OCI-LY1 (cell line): ENCODE measurements around the gene CDC34.
"Not testable (repeated sequence)": the region's sequence is repeated elsewhere in the genome, so short reads cannot be mapped to it uniquely, and the experiment has no call there.

ENCODE experiments used
- H2AFZ ChIP-seq: fragments of 200-600 bp; sonication (generic), shearing (Covaris generic); 2 replicates; pipeline ENCODE4 v1.6.0; 2014; ENCODE audit warnings: antibody characterized with exemption, mild to moderate bottlenecking, low read length
- H3F3A ChIP-seq: fragments of 200-600 bp; sonication (generic), shearing (Covaris generic); 2 replicates; pipeline ENCODE4 v1.6.0; 2014; ENCODE audit warnings: mild to moderate bottlenecking, antibody characterized with exemption, low read length, moderate library complexity; ENCODE audit not compliant: insufficient read depth
- H3K27ac ChIP-seq: fragments of 200-600 bp; sonication (generic); 2 replicates; pipeline ENCODE4 v1.5.1; 2014; ENCODE audit warnings: low read length, mixed run types, mild to moderate bottlenecking, low read depth; ENCODE audit not compliant: poor library complexity, severe bottlenecking
- H3K27me3 ChIP-seq: fragments of 200-600 bp; sonication (generic); 2 replicates; pipeline ENCODE4 v1.6.0; 2014; ENCODE audit warnings: antibody characterized with exemption, mild to moderate bottlenecking, low read length, moderate library complexity; ENCODE audit not compliant: insufficient read depth
- H3K36me3 ChIP-seq: fragments of 200-600 bp; sonication (generic); 2 replicates; pipeline ENCODE4 v1.6.1; 2014; ENCODE audit warnings: mild to moderate bottlenecking, antibody characterized with exemption, low read length, moderate library complexity, mixed read lengths; ENCODE audit not compliant: insufficient read depth
- H3K4me1 ChIP-seq: fragments of 200-600 bp; sonication (generic); 2 replicates; pipeline ENCODE4 v1.5.1; 2014; ENCODE audit warnings: mild to moderate bottlenecking, low read length, moderate library complexity; ENCODE audit not compliant: insufficient read depth, severe bottlenecking
- H3K4me2 ChIP-seq: fragments of 200-600 bp; sonication (generic), shearing (Covaris generic); 2 replicates; pipeline ENCODE4 v1.6.1; 2014; ENCODE audit warnings: low read length
- H3K4me3 ChIP-seq: fragments of 200-600 bp; sonication (generic); 2 replicates; pipeline ENCODE4 v1.5.1; 2014; ENCODE audit warnings: low read length, low read depth, mild to moderate bottlenecking, mixed read lengths; ENCODE audit not compliant: poor library complexity, severe bottlenecking
- H3K79me2 ChIP-seq: fragments of 200-600 bp; shearing (Covaris generic); 2 replicates; pipeline ENCODE4 v1.6.1; 2016; ENCODE audit warnings: mixed run types, low read length, mixed read lengths; ENCODE audit not compliant: insufficient read depth
- H3K9ac ChIP-seq: fragments of 200-600 bp; sonication (generic), shearing (Covaris generic); 2 replicates; pipeline ENCODE4 v1.6.1; 2014; ENCODE audit warnings: mild to moderate bottlenecking, low read length, mixed read lengths
- H3K9me2 ChIP-seq: fragments of 200-600 bp; sonication (generic), shearing (Covaris generic); 2 replicates; pipeline ENCODE4 v1.6.1; 2014; ENCODE audit warnings: low read depth, mild to moderate bottlenecking, low read length, mixed read lengths
- H3K9me3 ChIP-seq: fragments of 200-600 bp; shearing (Covaris generic); 2 replicates; pipeline ENCODE4 v1.6.1; 2014; ENCODE audit warnings: low read length, mixed read lengths
- H4K20me1 ChIP-seq: fragments of 200-600 bp; sonication (generic), shearing (Covaris generic); 2 replicates; pipeline ENCODE4 v1.6.0; 2016; ENCODE audit warnings: mild to moderate bottlenecking, low read length; ENCODE audit not compliant: insufficient read depth
- CTCF ChIP-seq: fragments of 200-600 bp; sonication (generic), shearing (Covaris generic); IDR thresholded peaks from 2 replicates; pipeline ENCODE4 v1.5.1; 2017; ENCODE audit warnings: mild to moderate bottlenecking, antibody characterized with exemption, low read length, moderate library complexity, mixed read lengths
- EZH2 ChIP-seq: fragments of 200-600 bp; sonication (generic), shearing (Covaris generic); IDR thresholded peaks from 2 replicates; pipeline ENCODE4 v1.8.0; 2017; ENCODE audit warnings: borderline replicate concordance, mixed run types, mild to moderate bottlenecking, antibody characterized with exemption, low read length, moderate library complexity, mixed read lengths

Gene CDC34

GRCh38 chr19:583968-584239 is 52.3 kb downstream of the CDC34 start:
- Histone ChIP-seq H3F3A (no peaks in the 10 kb centered on the region), H3K4me3 (no peak overlapping the region), H3K79me2 (no peaks in the 10 kb centered on the region), H3K9me3 (no peaks in the 10 kb centered on the region), H3K27me3 (no peaks in the 10 kb centered on the region; the same call in 1 of the 2 replicates), H4K20me1 (no peaks in the 10 kb centered on the region), H3K4me2 (no peak overlapping the region), H3K4me1 (no peaks in the 10 kb centered on the region), H3K9me2 (no peaks in the 10 kb centered on the region), H3K36me3 (peaks cover 40% of the 10 kb centered on the region), H3K9ac (no peak overlapping the region), H2AFZ (no peak overlapping the region), H3K27ac (no peak overlapping the region)
- TF ChIP-seq EZH2 (no peak), CTCF (no peak)

- Histone ChIP-seq H2AFZ (no peak overlapping the region), H3K79me2 (no peaks in the 10 kb centered on the region), H3K4me1 (no peaks in the 10 kb centered on the region), H3K9ac (no peak overlapping the region), H3K27me3 (no peaks in the 10 kb centered on the region; the same call in 1 of the 2 replicates), H3K9me3 (no peaks in the 10 kb centered on the region), H3K4me2 (no peak overlapping the region), H4K20me1 (no peaks in the 10 kb centered on the region), H3K4me3 (no peak overlapping the region), H3K9me2 (no peaks in the 10 kb centered on the region), H3K27ac (no peak overlapping the region), H3K36me3 (peaks cover 34% of the 10 kb centered on the region), H3F3A (no peaks in the 10 kb centered on the region)
- peak; percentile 93 for TF ChIP-seq CTCF
- TF ChIP-seq EZH2, result no peak
Measured at GRCh38 chr19:584240-585001, 52.9 kb downstream of the CDC34 start.

GRCh38 chr19:585146-585545 is 53.6 kb downstream of the CDC34 start:
- H3K4me1 ChIP-seq, H3K27ac ChIP-seq, H3K4me3 ChIP-seq, H3K27me3 ChIP-seq, H2AFZ ChIP-seq, H3K9me3 ChIP-seq, H3F3A ChIP-seq, H3K9me2 ChIP-seq, H4K20me1 ChIP-seq, H3K9ac ChIP-seq, H3K79me2 ChIP-seq, H3K4me2 ChIP-seq: not testable (repeated sequence)
- H3K36me3 ChIP-seq, result peaks cover 27% of the 10 kb centered on the region

DNA sequence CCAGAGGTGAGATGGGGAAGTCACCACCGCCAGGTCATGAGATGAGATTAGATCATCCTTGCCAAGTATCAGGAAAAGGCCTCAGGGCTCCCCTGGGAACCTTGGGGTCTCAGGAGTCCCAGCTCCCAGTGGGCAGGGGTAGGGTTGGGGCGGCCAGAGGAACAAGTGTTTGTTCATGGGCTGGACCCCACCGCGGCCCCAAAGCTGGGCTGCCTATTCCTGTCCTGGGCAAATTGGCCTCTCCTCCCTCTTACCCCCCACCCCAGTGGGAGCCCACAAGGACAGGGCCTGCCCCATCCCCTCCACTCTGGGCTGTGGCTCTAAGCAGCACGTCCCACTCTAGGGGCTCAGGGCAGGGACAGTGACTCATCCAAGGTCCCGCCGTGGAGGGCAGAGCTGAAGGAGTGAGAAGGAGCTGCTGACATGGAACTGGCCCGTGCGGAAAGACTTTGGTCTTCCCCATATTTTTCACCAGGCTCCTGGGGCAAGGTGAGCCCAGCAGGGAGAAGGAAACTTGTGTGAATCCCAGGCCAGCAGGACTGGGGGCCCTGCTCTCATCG is 54.1 kb downstream of the CDC34 start:
- TF ChIP-seq EZH2 (no peak), CTCF (no peak)
- Histone ChIP-seq H3K9me2 (no peaks in the 10 kb centered on the region), H3K36me3 (peaks cover 22% of the 10 kb centered on the region), H4K20me1 (no peaks in the 10 kb centered on the region), H3K9ac (no peak overlapping the region), H3K4me1 (no peaks in the 10 kb centered on the region), H3K4me3 (no peak overlapping the region), H3K27me3 (no peaks in the 10 kb centered on the region; the same call in 1 of the 2 replicates), H3K9me3 (no peaks in the 10 kb centered on the region), H3F3A (no peaks in the 10 kb centered on the region), H3K79me2 (no peaks in the 10 kb centered on the region), H3K27ac (no peak overlapping the region), H2AFZ (no peak overlapping the region), H3K4me2 (no peak overlapping the region)
